Kidney epithelial cell (primary cell): Measurements from ENCODE around the gene ANKFN1. TPM values are rescaled to one million over a fixed set of nuclear protein-coding genes. Genes with fewer than 3 reads are reported as not detected.

Experiments used
- DNase-seq: peaks from one replicate; pipeline ENCODE4 v3.0.0-alpha.2; 2010; ENCODE audit warnings: low read depth
- H3K27me3 ChIP-seq: 2 replicates; pipeline ENCODE4 v1.6.0; 2011; ENCODE audit warnings: low read length; ENCODE audit not compliant: control insufficient read depth, insufficient read depth
- H3K36me3 ChIP-seq: 2 replicates; pipeline ENCODE4 v1.5.1; 2011; ENCODE audit warnings: low read length; ENCODE audit not compliant: control insufficient read depth, insufficient read depth
- H3K4me3 ChIP-seq: 2 replicates; pipeline ENCODE4 v1.5.1; 2011; ENCODE audit warnings: low read depth, mild to moderate bottlenecking, control low read depth, low read length
- CTCF ChIP-seq: IDR thresholded peaks from 2 replicates; pipeline ENCODE4 v1.5.1; 2011; ENCODE audit warnings: mild to moderate bottlenecking, moderate library complexity, low read length, control low read depth, inconsistent platforms; ENCODE audit not compliant: insufficient read depth, poor library complexity, severe bottlenecking
- total RNA-seq: library from RNA; depleted of rRNA; stranded (reverse); fragments of >200 nt; gene quantifications from 2 replicates; pipeline ENCODE4 v1.2.3, GENCODE V29; 2015

ANKFN1 gene
- total RNA-seq, 1 donor from 2014 or later: not detected

GRCh38 chr17:56347639-56348038 is 194.4 kb downstream of the ANKFN1 start:
- Histone ChIP-seq H3K36me3 (no peaks in the 10 kb centered on the region), H3K27me3 (no peaks in the 10 kb centered on the region), H3K4me3 (no peak overlapping the region)
- TF ChIP-seq CTCF: no peak
- DNase-seq: no peak

- H3K27me3 ChIP-seq: no peaks in the 10 kb centered on the region
- no peak for TF ChIP-seq CTCF
- DNase-seq: no peak
- H3K4me3 ChIP-seq: no peak overlapping the region
- no peaks in the 10 kb centered on the region for H3K36me3 ChIP-seq
Observed at GRCh38 chr17:56350592-56350991, 197.3 kb downstream of the ANKFN1 start.

- no peak for DNase-seq
- no peaks in the 10 kb centered on the region for H3K36me3 ChIP-seq
- no peak overlapping the region for H3K4me3 ChIP-seq
- TF ChIP-seq CTCF: no peak
- no peaks in the 10 kb centered on the region for H3K27me3 ChIP-seq
Observed at GRCh38 chr17:56351675-56352074, 198.4 kb downstream of the ANKFN1 start.

- TF ChIP-seq CTCF: no peak
- DNase-seq: no peak
- no peaks in the 10 kb centered on the region for H3K36me3 ChIP-seq
Observed at GRCh38 chr17:56358651-56359050, 205.4 kb downstream of the ANKFN1 start.

GRCh38 chr17:56359518-56359917 is 206.2 kb downstream of the ANKFN1 start:
- no peak for TF ChIP-seq CTCF
- Histone ChIP-seq H3K4me3 (no peak overlapping the region), H3K36me3 (no peaks in the 10 kb centered on the region), H3K27me3 (no peaks in the 10 kb centered on the region)
- DNase-seq: no peak

More at GRCh38 chr17:56358651-56359050, 205.4 kb downstream of the ANKFN1 start:
- no peaks in the 10 kb centered on the region for H3K27me3 ChIP-seq
- no peak overlapping the region for H3K4me3 ChIP-seq

- no peak for DNase-seq
- Histone ChIP-seq H3K27me3 (no peaks in the 10 kb centered on the region), H3K36me3 (no peaks in the 10 kb centered on the region), H3K4me3 (no peak overlapping the region)
- TF ChIP-seq CTCF: no peak
Observed at GRCh38 chr17:56367366-56367765, 214.1 kb downstream of the ANKFN1 start.
